Kidney capillary endothelial cell (primary cell): Measurements from ENCODE around the gene DOCK4.

Experiments
- DNase-seq: peaks from one replicate; pipeline ENCODE4 v3.0.0-alpha.2; 2018; ENCODE audit warnings: low spot score

Gene DOCK4

DNA sequence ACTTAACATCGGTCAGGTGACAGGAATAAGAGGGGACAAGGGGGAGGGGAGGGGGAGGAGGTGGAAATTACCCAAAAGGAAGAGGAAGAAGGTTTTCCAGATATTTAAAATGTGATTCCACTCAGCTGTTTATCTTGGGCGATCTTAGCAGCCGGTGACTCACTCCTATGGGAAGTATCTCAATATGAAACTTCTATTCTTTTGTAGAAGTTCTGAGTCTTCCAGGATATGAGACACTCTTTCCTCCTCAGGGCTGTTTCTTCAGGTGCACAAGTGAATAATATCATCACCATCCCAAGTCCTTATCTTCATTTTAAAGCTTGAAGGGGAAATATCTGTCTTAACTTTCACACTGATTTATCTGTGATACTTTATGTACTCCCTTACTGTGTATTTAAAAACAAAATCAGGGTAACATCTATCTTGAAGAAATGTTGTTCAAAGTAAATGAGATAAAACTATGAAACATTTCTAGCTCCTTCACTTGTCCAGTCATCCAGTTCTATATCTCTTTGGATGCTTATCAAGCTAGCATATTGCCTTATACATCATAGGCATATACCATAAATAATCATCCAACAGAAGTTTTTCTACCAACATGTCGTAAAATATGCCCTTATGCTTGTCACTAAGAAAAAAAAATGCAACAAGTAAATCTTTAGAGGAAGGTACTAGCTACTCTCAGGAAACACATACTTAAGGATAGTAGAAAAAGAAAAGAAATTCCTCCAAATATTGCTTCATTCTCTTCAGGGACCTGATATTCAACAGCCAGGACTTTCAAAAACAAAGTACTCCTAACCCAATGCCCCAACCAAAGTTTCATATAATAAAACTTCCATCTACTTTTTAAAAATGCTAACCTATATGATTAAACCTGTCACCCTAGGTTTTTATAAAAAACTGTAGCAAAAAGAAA is 13.7 kb downstream of the DOCK4 start:
- peak; percentile 96 for DNase-seq

DNA sequence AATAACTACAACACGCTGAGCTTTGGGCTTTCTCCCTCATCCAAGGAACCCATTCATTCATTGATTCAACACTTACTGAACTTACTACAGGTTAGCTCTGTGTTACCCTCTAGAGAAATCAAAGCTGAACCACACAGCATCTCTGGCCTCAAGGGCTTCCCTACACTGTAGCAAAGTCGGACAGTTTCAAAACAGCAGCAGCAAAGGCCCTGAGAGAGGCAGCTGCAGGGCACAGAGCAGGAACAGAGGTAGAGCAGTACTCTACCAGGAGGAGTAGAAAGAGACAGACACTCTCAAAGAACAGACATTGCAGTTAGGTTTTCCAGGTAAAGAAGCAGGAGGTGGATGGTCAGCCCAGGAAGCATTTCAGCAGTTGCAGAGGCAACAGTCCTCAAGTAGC is 16.1 kb downstream of the DOCK4 start:
- DNase-seq, result no peak

DNA sequence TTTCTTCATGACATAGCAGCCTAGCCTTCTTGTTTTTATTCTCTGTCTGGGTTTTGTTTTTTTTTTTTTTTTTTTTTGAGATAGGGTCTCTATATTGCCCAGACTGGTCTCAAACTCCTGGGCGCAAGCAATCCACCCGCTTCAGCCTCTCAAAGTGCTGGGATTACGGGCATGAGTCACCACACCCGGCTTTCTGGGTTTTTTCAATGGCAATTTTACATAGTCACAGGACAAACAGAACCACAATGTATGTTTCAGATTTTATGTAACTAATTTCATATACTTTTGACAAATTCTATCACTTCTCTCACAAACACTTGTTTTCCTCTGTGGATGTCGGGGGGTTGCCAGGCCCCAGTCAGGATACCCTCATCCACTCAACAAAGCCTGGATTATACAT is 16.5 kb downstream of the DOCK4 start:
- DNase-seq, result no peak

DNA sequence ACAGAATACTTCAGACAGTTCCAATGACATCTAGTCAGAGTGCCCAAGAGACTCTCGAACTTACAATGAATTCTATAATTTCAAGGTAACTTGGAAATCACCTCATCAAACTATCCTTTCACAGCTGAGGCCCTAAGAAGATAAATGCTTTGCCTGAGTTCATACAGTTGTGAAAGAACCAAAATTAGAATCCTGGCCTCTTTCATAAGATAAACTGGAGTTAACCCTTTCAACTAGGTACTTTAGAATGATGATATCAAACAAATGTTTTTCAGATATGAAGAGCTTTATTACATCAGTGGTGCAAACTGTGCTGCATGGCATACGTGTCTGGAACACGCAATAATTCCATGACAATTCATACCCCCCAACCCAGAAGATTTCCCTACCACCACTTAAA is 17.9 kb downstream of the DOCK4 start:
- no peak for DNase-seq

DNA sequence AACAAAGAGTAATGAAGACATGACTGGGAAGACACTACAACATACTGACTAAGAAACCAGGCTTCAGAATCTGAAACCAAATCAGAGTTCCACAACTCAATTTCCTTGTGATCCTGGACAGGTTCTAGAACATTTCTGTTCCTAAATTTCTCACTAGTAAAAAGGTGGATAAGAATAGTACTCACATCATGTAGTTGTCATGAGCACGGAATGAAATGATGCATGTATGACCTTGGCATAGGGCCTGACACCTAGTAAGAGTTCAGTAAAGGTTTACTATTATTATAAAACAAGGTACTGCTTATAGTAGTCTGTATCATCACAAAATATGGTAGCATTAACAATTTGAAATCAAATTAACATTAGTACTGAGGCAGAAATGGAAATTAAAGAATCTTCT is 19.9 kb downstream of the DOCK4 start:
- DNase-seq, result no peak

DNA sequence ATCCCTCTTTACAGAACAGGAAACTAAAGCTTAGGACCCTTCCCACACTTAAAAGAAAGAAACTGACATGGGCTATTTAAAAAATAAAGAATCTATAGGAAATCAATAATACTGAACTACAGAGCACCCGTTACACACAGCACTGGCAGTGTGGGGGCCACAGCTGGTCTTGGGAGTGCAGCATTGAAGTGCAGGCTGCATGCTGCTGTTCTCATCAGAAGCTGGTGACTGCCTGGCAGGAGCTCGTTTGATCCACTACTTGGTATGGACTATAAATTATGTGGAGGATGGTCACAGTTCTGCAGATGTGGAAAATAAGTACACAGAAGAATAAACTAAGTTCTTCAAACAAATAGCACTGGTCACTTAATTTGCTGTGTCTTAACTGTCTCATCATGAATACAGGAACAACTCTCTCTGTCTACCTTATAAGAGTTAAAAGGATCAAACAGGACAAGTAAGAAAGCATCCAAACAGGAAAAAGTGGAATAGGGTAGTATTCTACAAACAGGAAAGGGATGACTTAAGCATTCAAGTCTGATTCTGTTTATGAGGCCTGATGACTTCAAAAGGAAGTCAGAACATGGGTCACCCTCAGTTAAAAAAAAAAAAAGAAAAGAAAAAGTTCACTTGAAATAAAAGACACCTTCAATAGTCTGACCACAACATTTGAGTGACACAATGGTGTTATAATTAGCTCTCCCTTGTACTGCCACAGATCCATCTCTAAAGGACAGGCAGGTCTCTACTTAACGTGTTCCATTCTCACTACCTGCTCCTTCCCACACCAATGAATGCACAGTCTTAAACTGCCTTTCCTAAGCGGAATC is 21.0 kb downstream of the DOCK4 start:
- peak; percentile 64 for DNase-seq

DNA sequence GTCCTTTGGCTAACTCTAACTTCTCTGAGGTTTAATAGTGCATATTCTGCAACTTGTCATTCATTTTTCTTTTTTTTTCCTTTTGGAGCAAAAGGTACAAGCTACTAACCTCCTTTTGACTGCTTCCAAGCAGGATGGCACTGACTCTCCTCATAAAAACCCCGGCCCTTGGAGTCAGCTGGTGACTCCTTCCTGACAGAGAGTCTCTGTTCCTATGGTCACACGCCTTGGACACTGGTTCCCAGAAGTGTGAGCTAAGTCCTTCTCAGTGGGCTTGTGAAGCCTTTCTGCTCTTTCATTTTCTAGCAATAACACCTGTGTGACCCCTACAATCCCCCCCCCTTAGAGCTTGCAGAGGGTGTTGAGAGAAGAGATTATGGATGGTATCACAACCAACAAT is 21.7 kb downstream of the DOCK4 start:
- no peak for DNase-seq

DNA sequence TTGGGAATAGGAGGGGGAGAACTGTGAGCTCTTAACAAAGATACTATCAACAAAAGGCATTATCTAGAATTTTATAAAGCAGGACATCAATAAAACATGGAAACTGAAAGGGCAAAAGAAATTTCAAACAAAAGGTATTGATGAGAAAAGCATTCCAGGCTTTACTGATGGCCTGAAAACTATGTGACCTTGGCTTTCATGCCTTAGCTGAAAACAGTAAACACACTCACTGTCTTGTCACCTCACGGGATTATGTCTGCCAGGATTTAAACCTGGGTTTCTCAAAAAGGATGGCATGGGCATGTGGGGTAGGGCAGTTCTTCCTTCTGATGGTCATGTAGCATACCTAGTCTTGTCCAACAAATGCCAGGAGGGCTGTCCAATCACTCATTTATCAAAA is 22.9 kb downstream of the DOCK4 start:
- no peak for DNase-seq

DNA sequence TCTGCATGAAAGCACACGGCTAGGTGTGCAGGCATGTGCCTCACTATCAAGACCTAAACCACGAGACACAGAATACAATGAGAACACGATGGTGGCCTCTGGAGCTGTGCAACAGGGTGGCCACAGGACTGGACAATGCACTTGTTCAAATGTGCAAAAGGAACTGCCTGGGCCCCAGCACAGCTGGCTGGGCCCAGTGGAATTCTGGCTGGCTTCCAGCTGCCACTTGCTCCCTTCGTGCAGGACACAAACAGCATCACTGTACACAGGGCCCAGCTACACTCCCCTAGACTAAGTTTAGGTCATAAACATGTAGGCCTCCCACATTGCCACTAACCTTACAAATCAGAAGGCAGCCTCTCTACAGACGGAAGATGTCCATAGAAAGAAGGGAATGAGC is 23.4 kb downstream of the DOCK4 start:
- no peak for DNase-seq

DNA sequence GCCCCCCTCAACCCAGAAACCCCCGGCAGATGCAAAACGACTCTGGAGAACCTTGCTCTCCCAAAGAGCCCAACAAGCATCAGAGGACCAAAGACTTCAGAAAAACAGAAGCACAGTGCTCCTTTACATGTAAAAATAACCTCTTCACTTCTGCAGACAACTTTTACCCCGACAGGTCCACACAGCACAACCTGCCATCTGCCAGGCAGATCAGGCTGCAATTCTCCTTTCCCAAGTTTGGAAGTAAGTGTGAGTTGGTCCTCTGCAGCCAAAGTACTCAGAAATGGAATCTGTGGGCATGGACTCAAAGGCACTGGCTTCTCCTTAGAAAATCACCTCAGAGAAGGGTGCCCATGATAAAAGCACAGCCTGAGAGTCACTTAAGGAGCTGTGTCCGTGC is 26.0 kb downstream of the DOCK4 start:
- DNase-seq, result no peak

DNA sequence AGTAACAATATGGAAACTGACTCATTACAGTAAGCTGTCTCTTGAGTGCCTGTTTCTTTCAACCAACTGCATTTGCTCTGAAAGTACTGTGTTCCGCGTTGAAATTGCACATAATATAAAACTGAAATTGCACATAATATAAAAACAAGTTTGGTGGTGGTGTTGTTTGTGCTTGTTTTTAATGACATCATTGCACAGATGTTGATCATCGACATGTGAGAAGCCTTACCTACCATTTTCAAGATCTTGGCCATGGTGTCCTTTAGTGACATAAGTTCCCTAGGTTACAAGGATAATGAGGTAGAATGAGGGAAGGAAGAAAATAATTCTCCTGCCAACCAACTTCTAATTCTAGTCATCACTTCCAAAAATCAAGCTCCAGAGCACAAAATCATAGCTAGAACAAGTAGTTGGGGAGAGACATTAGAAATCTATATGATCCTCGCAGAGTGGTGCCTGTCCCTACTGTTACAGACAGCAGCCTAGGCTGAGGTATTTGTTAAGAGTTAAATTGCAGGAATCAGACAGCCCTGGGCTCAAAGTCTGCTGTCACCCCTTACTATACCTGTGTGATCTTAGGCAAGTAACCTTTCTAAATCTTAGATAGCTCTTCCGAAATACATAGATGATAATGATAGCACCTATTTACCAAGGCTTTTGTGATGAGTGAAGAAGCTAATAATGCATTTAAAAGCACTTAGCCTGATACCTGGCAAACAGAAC is 29.3 kb downstream of the DOCK4 start:
- no peak for DNase-seq

DNA sequence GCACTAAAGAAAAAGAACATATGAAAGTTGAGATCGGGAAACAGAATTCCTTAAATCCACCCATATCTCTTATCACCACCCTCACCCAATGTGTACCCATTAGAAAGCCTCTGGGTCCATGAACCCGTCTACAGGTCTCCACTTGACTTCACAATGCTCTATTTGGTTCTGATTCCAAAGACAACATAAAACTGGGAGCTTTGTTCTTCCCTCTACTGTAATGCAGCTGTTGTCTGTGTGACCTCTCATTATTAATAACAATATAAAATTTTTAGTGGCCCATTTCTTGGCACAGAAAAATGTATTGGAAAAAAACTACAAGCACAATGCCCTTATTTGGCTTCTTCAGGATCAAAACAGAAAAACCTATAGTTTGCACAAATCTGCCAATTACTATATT is 30.0 kb downstream of the DOCK4 start:
- no peak for DNase-seq

DNA sequence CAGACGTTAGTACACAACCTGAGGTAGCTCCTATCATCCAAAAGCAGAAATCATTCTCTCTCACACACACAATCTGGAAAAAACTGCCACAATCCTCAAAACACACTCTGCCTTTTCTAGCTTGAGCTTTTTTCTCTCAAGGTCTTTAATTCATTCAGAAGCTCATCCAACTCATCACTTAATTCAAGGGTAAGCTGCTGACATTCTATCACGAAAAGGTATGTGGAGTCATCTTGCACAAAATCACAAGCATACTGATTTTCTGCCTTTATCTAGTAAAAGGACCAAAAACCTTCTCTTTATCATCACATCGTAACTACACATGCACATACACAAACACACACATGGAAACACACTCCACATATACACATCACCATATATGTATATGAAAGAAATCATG is 32.0 kb downstream of the DOCK4 start:
- DNase-seq, result no peak

DNA sequence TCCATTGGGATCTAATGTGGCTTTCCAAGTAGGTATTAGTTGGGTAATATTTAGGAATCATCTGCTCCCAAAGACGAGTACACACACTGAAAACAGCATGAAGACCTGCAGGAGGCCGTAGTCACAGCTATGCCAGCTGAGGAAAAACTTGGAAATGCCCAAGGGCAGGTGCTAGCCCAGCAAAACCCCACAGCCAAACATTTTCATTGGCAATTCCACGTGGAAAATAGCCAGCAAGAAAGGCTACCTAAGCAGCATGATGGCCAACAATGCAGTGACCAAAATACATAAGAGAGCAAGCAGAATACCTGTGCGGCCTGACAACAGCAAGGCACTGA is 32.7 kb downstream of the DOCK4 start:
- DNase-seq, result no peak

DNA sequence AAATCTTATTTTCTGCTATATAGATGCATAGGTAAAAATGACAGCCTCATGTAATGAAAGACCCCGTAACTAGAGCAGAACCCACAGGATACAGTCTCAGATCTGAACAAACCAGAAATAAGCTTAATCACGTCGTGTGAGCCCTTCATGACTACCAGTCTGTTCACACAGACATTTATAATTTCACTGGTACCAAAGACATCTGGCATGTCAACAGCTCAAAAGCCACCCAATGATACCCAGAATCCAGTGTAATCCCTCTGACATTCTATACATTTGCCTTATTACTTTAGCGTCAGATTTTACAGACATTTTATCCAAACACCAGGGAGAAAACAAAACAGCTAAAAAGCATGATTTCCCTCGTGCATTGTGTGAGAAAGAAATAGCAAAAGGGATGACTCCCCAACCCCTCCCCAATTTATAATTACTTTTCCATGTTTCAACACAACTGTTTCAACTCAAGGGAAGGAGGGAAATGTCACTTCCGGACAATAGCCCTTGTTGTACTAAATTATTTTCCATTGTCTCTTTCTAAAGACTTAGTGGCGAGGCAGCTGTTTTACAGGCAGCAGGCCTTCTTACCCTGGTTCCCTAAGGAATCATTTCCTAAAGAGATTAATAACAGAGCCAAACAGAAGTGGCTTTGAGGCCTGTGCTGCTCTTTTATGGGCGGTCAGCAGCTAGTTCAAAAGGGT is 33.2 kb downstream of the DOCK4 start:
- DNase-seq, result no peak

DNA sequence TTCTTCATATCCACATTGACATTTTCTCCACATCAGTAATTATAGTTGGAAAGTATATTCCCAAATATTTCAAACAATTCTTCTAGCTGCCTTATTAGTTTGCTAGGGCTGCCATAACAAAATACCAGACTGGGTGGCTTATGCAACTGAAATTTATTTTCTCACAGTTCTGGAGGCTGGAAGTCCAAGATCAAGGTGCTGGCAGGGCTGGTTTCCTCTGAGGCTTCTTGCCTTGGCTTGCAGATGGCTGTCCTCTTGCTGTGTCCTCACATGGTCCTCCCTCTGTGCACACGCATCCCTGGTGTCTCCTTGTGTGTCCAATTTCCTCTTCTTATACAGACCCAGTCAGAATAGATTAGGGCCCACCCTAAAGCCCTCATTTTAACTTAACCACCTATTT is 34.5 kb downstream of the DOCK4 start:
- DNase-seq, result no peak

DNA sequence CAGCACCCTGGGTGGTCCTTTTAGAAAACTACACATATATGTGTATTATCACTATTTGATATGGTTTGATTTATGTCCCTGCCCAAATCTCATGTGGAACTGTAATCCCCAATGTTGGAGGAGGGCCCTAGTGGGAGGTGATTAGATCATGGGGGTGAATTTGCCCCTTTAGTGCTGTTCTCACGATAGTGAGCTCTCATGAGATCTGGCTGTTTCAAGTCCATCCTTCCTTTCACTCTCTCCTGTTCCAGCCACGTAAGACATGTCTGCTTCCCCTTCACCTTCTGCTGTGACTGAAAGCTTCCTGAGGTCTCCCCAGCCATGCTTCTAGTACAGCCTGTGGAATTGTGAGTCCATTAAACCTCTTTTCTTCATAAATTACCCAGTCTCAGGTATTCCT is 37.3 kb downstream of the DOCK4 start:
- DNase-seq, result no peak

DNA sequence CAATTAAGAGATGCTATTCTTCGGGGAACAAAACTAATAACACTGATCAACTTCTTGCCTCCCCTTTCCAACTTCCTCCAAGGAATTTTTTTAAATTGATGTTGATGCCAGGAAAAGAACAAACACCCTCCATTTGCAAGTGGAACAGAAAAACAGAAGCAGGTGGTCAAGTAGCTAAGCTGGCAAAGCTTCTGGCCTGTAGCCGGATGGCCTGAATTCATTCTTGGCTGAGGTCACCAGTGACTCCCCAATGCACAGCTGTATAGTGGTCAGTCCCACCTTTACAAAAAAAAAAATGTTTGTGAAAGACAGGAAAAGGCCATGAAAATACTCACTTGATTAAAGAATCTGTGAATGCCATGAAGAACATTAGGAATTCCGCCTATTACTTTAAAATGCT is 39.1 kb downstream of the DOCK4 start:
- no peak for DNase-seq

DNA sequence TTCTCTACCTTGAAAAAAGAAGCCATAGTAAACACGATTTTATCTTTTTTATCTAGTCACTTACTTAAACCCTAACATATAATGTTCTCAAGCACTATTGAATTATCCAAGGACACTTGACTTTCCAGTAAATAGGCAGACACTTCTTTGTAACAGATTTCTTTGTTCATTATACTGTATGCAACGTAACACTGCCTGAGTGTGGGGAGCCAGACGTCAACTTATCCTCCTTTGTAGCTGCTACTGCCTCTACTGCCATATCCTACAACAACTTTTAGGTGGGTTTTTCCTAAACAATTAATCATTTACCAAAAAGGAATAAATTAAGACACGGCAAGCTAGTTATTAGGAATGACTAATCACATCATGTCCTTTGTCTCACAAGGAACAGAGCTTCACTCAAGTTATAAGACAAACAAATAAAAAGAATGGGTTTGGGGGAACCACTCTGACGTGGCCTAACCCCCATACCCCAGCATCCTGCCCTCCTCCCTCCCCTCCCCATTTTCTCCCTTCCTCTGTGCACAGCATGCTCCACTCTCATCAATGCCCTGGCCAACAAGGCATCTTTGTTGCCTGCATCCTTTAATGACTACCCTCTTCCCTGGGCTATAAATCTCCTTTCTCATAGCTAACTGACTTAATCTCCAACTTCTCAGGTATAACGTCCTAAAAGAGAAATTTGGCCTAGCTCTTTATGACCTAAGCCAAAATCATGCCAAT is 43.3 kb downstream of the DOCK4 start:
- no peak for DNase-seq

DNA sequence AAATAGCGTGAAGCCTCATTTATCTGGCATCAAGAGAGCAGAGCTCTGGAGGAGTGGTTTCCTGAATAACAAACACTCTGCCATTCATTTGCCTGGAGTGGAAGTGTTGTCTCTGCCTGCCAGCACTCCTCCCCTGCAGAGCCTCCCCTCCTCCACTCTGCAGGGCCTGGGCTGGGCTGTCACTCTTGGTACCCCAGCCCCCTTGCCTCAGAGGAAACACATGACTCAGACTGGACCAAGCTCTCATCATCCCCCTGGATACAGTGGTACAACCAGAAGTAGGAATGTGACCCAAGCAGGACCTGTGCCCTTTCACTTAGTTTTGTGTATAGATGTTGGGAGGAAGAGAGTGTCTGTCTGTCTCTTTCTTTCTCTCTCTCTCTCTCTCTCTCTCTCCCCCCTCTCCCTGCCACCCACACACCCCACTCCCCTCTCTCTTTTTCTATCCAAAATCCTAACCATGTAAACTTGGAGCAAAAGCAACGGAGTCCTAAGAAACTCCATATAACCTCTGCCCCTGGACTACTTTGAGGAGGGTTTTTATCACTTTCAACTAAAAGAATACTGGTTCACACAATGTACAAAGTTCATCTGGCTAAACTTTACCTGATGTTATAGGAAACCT is 43.9 kb downstream of the DOCK4 start:
- peak; percentile 70 for DNase-seq
